HG03095 (cell line): Measurements from ENCODE around the gene GJA8.
"Not testable (repeated sequence)": the region's sequence is repeated elsewhere in the genome, so short reads cannot be mapped to it uniquely, and the experiment has no call there.

Experiments used
- ATAC-seq: cut with Tn5 transposase; IDR thresholded peaks from one replicate; pipeline ENCODE4 v1.9.1; 2021; ENCODE audit warnings: moderate library complexity; ENCODE audit not compliant: unreplicated experiment

The GJA8 gene

DNA sequence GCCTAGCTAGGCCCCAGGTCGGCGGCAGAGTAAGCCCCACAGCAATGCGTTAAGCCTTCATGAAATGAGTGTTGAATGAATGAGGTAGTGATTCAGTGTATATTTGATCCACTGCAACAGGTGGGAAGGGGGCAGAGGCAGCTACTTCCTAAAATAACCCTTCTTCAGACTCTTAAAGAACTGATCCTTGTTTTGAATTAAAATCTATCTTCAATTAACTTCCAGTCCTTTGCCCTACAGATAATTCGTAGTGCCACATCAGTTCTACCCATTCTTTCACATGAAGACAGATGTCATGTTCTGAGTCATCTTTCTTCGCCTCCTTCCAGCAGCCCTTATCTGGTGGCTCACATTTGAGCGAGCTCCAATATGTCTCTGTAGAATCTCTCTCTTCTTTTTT, 24.6 kb downstream of the GJA8 start:
- not testable (repeated sequence) for ATAC-seq

DNA sequence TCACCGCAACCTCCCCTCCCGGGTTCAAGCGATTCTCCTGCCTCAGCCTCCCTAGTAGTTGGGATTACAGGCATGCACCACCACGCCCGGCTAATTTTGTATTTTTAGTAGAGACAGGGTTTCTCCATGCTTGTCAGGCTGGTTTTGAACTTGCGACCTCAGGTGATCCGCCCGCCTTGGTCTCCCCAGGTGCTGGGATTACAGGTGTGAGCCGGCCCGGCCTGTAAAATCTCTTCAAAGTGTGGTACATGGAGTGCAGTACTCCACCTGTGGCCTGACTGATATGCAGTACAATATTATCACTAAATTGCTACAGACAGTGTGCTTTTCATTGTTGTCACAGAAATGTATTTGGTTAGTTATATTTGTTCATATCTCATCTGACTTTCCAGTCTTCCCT, 25.1 kb downstream of the GJA8 start:
- ATAC-seq: not testable (repeated sequence)

DNA sequence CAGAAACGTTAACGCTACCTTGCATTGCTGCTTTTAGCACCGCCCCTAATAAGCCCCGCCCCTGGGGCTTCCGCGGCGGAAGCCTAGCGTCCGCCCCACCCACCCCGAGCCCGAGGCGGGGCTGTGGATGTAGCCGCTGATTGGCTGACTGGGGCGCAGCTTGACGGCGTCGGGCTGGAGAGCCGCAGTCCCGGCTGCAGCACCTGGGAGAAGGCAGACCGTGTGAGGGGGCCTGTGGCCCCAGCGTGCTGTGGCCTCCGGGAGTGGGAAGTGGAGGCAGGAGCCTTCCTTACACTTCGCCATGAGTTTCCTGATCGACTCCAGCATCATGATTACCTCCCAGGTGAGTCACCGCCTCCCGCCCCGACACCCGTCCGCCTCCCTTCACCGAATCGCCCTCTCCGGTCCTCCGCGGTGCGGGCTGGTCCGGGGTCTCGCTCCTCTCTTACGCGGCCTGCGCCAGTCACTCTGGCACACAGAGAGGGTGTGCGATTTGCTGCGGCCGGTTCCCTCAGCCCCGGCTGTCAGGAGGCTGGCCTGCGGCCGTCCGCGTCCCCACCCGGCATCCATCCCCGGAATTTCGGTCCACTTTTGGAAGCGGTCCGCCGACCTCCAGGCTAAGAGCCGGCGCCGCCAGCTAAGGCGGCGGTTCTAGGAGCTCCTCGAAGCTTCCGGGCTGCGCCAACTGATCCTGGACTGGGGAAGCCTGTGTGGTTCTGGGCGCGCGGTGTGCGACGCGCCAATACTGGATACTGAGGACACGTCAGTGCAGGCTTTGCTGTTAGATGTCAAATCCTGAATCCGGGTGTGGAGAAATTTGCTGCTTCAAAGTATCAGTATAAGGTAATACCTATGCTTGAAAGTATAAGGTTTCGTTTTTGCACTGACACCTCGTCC, 25.9 kb downstream of the GJA8 start, which contains the start of gene GPR89B:
Gene GPR89B (plus strand): TSS at position 185 of the 897 bp plus-strand sequence. CDS start 117 bp downstream, at position 302.
- ATAC-seq: peak; percentile 96

DNA sequence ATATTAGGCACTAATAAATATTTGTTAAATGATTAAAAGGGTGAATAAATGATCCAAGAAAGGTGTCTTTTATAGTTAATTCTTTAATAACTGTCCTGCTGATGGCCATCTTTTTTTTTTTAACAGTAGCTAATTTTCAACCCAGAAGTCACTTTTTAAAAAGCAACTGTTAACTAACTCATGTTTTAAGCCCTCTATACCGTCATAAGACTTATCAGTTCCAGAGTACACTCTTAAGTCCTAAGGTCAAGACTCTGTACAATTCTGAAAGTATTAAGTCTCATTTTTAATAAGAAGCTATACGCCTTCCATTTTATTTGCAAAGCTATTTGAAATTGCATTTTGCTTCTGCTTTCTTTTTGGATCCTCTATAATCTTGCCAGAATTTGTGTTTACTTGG, 28.5 kb downstream of the GJA8 start:
- not testable (repeated sequence) for ATAC-seq

DNA sequence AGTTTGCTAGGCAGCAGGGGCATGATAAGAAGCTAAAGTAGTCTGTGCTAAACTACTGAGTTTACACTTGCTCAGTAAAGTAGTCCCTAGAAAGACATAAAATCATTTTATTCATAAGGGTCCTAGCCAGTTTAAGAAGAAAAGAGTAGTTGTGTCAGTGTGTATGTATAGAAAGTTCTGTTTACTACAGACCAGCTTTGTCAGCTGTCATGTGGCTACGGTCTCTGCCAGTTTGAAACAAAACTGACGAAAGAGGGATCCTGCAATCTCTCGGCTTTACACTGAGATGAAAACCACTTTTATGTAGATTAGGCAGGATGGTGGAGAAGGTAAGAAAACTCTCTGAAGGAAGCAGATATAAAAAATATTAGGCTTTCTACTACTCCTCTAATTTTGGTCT, 32.7 kb downstream of the GJA8 start:
- not testable (repeated sequence) for ATAC-seq

DNA sequence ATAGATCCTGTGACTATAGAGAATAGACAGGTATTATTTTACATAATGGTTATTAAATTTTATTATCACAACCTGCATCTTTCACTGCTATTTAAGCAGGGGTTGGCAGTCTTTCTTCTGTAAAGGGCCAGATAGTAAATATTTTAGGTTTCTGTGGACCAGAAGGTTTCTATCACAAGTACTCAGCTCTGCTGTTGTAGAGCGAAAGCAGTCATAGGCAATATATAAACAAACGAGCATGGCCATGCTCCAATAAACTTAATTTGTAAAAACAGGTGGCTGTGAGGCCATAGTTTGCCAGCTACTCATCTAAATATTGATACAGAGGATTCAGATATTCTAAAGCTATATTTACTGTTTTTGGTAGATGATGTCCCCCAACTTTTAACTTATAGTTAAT, 37.9 kb downstream of the GJA8 start:
- ATAC-seq: not testable (repeated sequence)

DNA sequence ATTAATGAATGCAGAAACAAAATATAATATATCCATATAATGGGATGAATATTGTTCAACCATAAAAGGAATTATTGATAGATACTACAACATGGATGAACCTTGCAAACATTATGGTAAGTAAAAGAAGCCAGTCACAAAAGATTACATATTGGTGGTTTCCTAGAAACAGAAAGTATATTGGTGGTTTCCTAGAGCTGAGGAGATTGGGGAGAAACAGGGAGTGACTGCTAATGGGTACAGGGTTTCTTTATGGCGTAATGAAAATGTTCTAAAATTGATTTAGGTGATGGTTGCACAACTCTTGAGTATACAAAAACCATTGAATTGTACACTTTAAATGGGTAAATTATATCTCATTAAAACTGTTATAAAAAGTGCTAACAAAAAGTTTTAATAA, 40.0 kb downstream of the GJA8 start:
- not testable (repeated sequence) for ATAC-seq

DNA sequence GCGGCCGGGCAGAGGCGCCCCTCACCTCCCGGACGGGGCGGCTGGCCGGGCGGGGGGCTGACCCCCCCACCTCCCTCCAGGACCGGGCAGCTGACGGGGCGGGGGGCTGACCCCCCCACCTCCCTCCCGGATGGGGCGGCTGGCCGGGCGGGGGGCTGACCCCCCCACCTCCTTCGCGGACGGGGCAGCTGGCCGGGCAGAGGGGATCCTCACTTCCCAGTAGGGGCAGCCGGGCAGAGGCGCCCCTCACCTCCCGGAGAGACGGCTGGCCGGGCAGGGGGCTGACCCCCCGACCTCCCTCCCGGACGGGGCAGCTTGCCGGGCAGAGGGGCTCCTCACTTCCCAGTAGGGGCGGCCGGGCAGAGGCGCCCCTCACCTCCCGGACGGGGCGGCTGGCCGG, 46.9 kb downstream of the GJA8 start:
- not testable (repeated sequence) for ATAC-seq
